NCI-H2081 treated with DMSO at 0.1 percent for 48 hours (cell line): Measurements from ENCODE around the gene FUZ.

Experiments used
- DNase-seq: peaks from one replicate; lab custom pipeline; 2025; lab: John Stamatoyannopoulos, UW

The FUZ gene

GRCh38 chr19:49807058-49807903, 5.8 kb downstream of the FUZ start:
- DNase-seq = no peak

- DNase-seq = no peak
Measured at GRCh38 chr19:49806620-49806959, 6.5 kb downstream of the FUZ start.

DNA sequence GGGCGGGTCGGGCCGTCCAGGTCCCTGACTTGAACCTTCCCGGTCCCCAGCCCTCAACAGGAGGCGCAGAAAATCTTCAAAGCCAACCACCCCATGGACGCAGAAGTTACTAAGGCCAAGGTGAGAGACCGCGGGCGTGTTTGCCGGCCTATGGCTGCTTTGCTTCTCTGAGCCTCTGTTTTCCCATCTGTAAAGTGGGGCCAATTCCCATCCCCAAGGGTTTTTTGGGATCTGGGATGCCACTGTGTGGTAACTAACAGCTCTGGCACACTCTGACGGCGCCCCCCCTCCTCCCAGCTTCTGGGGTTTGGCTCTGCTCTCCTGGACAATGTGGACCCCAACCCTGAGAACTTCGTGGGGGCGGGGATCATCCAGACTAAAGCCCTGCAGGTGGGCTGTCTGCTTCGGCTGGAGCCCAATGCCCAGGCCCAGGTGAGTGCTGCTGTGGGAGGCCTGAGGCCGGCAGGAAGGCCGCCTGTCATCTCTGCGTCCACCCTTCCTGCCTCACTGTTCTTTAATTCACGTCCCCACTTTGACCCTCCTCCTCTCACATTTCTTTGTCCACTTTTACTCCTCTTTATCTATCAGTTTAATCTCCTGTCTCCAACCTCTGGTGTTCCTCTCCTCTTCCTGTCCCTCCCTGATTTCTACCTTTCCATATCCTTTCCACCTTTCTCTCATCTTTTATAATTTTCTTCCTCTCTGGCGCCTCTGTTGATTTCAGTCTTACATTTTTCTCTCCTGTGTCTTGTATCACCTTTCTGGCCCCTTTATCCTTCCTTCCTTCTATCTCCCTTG, 7.1 kb downstream of the FUZ start:
- no peak for DNase-seq

GRCh38 chr19:49803529-49803856, 9.6 kb downstream of the FUZ start:
- DNase-seq = no peak

- no peak for DNase-seq
Measured at GRCh38 chr19:49802836-49803528, 10.1 kb downstream of the FUZ start.

DNA sequence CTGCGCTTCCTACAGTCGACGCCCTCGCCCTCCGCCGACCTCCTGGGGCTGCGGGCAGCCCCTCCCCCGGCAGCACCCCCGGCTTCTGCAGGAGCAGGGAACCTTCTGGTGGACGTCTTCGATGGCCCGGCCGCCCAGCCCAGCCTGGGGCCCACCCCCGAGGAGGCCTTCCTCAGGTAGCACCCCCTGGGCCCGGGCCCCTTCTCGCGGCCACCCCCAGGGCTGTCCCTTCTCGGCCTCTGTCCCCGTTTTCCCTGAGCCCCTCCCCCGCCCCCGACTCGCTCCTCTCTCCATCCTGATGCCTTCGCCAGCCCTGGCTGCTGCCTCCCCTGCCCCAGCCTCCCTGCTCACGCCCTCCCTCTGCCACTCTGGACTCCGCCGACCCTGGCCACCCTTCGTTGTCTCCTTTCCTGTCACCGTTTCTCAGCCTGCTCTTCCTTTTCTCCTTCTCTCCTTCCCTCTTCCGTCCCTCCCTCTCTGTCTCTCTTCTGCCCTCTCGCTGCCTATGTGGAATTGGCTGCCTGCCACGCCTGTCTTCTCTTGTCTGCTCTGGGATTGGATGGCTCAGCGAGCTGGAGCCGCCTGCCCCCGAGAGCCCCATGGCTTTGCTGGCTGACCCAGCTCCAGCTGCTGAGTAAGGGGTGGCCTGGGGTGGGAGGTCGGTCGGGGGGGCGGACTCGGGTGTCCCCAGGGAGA, 11.0 kb downstream of the FUZ start:
- DNase-seq = no peak

GRCh38 chr19:49801401-49801888, 11.6 kb downstream of the FUZ start:
- no peak for DNase-seq

GRCh38 chr19:49800771-49801170, 12.3 kb downstream of the FUZ start:
- no peak for DNase-seq

DNA sequence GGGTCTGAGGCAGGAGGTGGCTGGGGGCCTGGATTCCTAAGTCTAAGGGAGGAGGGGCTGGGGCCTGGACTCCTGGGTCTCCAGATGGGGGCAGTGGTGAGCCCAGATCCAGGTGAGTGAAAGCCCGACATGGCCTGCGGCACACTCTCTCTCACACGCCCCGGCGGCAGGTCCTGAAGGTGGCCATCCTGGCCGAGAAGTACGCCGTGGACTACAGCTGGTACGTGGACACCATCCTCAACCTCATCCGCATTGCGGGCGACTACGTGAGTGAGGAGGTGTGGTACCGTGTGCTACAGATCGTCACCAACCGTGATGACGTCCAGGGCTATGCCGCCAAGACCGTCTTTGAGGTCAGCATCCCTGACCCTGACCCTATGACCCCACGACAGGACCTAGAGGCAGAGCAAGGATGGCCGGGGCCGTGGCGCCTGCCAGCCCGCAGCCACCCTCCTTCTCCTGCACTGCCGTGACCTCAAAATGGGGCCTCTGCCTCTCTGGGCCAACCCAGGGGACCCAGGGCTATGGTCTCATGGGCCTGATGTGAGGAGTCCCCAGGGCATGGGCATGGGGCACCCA, 13.2 kb downstream of the FUZ start:
- no peak for DNase-seq

GRCh38 chr19:49799271-49799797, 13.8 kb downstream of the FUZ start:
- no peak for DNase-seq

GRCh38 chr19:49798574-49798973, 14.5 kb downstream of the FUZ start:
- no peak for DNase-seq

- no peak for DNase-seq
Measured at GRCh38 chr19:49795615-49796014, 17.5 kb downstream of the FUZ start.

DNA sequence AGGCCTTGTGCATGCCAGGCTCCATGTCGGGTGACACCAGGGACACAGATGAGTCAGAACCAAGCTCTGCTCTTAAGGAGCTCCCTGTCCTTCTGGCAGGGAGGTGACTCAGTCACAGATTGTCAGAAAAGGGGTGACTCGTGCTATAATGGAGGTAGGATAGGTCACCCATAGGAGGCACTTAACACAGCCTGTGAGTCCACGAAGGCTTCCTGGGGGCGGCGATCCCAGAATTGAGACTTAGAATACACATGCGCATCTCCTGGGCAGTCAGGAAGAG, 19.6 kb downstream of the FUZ start:
- DNase-seq = no peak

GRCh38 chr19:49792829-49793560, 20.1 kb downstream of the FUZ start:
- no peak for DNase-seq

DNA sequence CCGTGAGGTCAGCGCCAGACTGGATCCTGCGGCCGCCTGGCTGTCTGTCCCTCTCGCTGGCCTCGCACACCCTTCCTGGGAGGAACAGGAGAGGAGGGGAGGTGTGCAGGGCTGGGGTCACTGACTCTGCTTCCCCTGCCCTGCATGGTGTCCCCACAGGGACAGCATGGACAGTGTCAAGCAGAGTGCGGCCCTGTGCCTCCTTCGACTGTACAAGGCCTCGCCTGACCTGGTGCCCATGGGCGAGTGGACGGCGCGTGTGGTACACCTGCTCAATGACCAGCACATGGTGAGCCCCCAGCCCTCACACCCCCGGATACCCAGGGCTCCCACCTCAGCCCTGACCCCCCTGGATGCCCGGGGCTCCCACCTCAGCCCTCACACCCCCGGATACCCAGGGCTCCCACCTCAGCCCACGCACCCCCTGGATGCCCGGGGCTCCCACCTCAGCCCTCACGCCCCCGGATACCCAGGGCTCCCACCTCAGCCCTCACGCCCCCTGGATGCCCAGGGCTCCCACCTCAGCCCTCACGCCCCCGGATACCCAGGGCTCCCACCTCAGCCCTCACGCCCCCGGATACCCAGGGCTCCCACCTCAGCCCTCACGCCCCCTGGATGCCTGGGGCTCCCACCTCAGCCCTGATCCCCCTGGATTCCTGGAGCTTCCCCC, 21.2 kb downstream of the FUZ start:
- no peak for DNase-seq

DNA sequence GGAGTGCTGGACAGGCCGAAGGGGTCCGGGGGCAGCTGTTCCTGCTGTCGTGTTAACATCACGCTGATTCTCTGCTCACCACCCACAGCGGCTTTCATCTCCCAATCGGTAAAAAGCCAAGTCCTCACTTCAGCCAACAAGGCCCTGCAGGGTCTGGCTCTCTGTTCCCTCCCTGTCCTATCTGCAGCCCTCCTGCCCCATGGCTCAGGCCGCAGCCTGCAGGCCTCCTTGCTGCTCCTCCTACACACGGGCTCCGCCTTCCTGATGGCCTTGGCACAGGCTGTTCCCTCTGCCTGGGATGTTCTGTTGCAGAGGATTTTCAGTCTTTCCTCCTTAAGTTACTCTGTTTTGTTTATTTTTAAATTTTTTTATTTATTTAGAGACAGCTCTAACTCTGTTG, 22.2 kb downstream of the FUZ start:
- no peak for DNase-seq

GRCh38 chr19:49788857-49789256, 24.2 kb downstream of the FUZ start:
- no peak for DNase-seq

DNA sequence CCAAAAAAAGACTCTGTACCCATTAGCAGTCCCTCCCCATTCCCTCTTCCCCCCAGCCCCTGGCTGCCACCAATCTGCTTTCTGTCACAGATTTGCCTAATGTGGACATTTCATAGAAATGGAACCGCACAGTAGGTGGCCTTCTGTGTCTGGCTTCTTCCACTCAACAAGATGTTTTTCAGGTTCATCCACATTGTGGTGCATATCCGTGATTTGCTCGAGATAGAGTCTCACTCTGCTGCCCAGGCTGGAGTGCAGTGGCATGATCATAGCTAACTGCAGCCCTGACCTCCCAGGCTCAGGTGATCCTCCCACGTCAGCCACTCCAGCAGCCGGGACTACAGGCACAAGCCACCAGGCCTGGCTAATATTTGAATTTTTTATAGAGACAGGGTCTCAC, 25.3 kb downstream of the FUZ start:
- no peak for DNase-seq

DNA sequence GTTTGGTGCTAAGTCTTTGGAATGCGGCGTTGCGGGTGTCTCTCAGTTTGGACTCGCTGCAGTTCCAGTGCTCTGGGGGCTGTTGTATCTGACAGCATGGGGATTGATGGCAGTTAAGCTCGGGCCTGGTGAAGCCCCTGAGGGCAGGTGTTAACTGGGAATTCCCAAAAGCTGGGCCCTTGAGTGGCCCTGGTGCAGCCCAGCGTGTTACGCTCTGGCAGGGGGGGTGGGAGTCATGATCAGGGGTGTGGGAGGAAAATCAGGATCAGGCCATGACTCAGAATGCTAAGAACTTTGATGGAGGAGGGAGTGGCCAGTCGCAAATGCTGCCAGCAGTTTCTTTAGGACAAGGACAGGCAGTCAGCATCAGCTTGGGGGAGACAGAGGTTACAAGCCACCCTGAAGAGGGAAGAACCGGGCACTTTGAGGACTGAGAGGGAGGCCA, 26.7 kb downstream of the FUZ start:
- DNase-seq = no peak

DNA sequence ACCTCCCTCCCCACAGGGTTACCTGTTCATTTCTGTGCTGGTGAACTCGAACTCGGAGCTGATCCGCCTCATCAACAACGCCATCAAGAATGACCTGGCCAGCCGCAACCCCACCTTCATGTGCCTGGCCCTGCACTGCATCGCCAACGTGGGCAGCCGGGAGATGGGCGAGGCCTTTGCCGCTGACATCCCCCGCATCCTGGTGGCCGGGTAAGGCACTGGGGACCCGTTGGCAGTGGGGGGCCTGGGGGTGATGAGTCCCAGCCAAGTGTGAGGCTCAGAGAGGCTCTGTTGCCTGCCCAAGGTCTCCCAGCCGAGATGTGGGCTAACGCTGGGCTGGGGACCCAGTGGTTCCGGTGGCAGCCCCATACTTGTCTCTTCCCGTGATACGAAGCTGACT, 30.6 kb downstream of the FUZ start:
- no peak for DNase-seq

DNA sequence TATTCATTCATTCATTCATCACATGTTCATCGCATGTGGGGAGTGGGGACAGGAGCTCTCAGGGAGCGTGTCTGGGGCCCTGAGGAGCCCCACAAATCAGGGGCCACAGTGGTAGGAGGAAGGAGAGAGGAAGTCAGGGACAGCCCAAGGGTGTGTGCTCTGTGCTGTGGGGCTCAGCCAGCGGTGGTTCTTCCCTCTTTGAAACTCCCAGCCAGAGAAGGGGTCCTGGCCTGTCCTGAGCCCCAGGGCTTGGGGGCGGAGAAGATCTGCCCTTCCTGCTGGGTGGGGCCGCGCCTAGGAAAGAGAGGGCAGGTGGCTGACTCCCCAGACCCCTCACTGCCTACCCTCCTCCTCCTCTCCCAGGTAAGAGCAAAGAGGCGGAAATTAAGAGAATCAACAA, 31.7 kb downstream of the FUZ start:
- no peak for DNase-seq
